AG09319 (cell line): Measurements from ENCODE around the gene ABCC4.

Experiments
- DNase-seq: peaks from one replicate; pipeline ENCODE4 v3.0.0-alpha.2; 2010; ENCODE audit warnings: low read depth; ENCODE audit errors: extremely low read depth
- CTCF ChIP-seq: IDR thresholded peaks from 2 replicates; pipeline ENCODE4 v1.5.1; 2011; ENCODE audit warnings: low read depth, mild to moderate bottlenecking, inconsistent platforms, low read length, moderate library complexity

ABCC4 gene

DNA sequence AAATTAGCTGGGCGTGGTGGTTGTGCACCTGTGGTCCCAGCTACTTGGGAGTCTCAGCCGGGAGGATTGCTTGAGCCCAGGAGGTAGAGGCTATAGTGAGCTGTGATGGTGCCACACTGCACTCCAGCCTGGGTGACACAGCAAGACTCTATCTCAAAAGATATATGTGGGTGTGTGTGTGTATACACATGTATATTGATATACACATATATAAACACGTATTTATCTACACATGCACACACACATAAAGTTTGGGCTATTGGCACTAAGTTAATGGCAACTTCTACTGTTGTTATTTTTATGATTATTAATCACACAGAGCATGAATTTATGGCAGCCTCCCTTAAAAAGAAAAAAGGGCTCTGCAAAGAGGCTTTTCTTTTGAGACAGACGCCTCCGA lies 27.1 kb upstream of the ABCC4 start:
- no peak for DNase-seq
- TF ChIP-seq CTCF, result no peak

- DNase-seq, result no peak
- TF ChIP-seq CTCF, result no peak
Observed at GRCh38 chr13:95327190-95327589, 25.9 kb upstream of the ABCC4 start.

DNA sequence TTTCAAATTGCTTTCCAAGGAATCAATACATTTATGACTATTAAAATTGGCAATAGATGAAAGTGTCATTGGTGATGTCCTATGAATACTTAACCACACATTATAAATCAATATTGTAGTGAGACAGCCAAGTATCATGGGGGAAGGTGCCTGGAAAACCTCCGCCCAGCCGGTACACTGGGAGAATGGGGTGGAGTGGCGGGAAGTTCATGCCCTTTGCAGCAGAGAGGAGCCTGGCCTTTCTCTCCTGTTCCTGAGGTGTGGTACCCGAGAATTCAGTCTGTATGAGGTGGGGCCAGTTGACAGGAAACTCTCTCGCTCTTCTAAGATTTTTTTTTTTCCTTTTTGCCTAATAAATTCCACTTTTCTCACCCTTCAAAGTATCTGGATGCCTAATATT lies 25.4 kb upstream of the ABCC4 start:
- no peak for DNase-seq
- TF ChIP-seq CTCF, result no peak

- DNase-seq, result no peak
- TF ChIP-seq CTCF, result no peak
Observed at GRCh38 chr13:95325485-95325884, 24.2 kb upstream of the ABCC4 start.

GRCh38 chr13:95323930-95324662 lies 22.8 kb upstream of the ABCC4 start:
- no peak for TF ChIP-seq CTCF
- DNase-seq, result no peak

DNA sequence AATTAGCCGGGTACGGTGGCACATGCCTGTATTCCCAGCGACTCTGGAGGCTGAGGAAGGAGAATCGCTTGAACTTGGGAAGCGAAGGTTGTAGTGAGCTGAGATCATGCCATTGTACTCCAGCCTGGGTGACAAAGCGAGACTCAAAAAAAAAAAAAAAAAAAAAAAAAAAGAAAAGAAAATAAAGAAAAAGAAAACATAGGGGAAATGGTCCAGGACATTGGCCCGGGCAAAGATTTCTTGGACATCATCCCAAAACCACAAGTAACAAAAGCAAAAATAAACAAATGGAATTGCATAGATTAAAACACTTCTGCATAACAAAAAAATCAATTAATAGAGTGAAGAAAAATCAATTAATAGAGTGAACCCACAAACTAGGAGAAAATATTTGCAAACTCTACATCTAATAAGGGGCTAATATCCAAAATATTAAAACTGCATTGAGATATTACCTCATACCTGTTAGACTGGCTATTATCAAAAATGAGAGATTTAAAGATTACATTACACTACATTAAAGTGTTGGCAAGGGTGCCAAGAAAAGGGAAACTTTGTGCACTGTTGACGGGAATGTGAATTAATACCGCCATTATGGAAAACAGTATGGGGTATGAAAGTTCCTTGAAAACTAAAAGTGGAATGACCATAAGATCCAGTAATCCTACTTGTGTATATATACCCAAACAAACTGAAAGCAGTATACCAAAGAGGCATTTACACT lies 18.5 kb upstream of the ABCC4 start:
- no peak for DNase-seq
- no peak for TF ChIP-seq CTCF
